ENCODE data around the gene TMC5.

TMC5 gene

DNA sequence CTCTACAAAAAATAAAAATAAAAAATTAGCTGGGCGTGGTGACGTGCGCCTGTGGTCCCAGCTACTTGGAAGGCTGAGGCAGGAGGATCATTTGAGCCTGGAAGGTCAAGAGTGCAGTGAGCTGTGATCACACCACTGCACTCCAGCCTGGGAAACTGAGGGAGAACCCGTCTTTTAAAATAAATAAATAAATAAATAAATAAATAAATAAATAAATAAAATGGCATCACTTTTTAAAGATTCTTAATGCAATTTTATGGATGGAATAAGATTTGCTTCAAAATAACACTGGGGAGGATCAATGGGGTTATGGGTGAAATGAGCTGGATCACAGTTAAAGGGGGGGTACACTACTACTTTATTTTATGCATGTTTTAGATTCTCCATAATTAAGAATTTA, 89.3 kb downstream of the TMC5 start:
- no peak for DNase-seq (ENCODE audit: low read depth)

DNA sequence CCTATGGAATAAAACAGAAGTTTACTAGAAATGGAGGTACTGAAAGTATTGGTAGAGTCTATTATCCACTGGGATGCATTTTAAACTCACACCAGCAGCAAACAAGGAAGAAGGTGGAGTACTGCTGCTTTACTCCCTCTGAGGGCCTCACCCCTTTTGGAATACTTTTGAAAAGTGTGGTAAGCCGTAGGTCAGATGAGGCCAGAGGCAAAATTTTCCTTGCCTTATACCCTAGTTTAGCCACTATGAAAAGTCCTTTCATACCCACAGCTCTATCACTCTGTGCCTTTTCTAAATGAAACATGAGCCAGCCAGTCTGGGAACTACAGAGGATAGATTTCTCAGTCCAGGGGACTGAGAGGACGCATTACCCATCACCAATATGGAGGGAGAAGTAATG, 90.2 kb downstream of the TMC5 start:
- no peak for DNase-seq (ENCODE audit: low read depth)

DNA sequence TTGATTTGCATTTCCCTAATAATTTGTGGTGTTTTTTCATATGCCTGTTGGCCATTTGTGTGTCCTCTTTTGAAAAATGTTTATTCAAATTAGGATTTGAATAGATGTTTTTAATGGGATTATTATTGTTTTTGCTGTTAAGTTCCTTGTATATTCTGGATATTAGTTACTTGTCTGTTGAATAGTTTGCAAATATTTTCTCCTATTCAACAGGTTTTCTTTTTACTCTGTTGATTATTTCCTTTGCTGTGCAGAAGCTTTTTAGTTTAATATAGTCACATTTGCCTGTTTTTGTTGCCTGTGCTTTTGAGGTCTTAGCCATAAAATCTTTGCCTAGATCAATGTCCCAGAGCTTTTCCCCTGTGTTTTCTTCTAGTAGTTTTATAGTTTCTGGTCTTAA, 94.6 kb downstream of the TMC5 start:
- DNase-seq (ENCODE audit: low read depth): no peak

DNA sequence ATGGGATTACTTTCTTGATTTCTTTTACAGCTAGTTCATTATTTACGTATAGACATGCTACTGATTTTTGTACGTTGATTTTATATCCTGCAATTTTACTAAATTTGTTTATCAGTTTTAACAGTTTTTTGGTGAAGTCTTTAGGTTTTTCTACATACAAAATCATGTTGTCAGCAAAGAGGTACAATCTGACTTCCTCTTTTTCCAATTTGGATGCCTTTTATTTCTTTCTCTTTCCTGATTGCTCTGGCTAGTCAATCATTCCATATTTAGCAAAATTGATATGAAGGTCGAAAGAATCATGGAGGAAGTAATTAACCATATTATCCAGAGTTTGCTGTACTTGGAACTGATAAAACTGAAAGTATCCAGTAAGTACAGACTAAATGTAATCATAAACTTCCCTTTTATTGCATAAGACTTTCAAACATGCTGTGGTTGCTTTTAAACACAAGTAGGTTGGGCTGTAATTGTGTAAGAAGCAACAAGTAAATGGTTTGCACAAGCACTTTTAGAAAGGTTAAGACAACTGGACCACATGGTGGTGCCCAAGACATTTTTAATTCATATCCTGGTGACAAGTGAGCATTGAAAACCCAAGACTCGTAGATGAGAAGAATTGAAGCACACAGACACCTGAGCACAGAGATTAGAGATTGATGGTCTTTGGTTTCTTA, 95.8 kb downstream of the TMC5 start:
- no peak for DNase-seq (ENCODE audit: low read depth)

DNA sequence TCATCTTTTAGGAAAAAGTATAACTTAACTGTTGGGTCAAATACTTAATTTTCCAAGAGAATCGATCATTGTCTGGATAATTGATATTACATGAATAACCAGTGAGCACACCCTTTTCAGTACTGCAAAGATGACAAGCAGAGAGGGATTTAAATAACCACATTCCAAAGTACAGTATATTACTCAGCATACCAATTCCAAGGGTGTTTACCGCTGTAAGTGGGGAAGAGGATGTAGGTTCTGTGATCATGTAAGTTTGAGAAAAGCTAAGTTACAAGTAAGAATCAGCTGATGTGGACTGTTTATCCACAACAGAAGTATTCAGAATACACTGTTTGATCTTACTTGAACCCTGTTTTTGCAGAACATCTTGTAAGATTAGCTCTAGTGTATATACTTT, 98.1 kb downstream of the TMC5 start:
- no peak for DNase-seq (ENCODE audit: low read depth)

DNA sequence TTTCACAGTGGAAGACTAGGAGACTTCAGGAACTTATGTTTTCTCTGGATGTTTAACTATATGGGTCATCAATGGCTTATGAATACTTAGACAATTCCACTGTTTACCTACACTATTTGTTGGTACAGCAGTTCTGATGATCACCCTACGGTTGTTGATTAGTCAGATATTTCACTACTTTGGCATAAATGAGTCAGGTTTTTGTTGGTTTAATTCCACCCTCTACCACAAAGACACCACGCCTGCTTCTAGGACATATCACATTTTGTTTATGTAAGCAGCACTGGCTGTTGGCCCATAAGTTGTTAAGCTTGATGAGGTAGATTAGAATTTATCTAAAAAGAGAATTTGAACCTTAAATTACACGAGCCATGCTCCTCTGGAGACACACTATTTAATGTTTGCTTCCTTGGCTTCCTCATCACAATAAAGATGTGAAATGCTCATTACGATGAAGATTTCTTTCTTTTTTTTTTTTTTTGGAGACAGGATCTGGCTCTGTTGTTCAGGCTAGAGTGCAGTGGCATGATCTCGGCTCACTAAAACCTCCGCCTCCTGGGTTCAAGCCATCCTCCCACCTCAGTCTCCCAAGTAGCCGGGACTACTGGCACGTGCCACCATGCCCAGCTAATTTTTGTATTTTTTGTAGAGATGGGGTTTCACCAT, 99.9 kb downstream of the TMC5 start:
- no peak for DNase-seq (ENCODE audit: low read depth)

DNA sequence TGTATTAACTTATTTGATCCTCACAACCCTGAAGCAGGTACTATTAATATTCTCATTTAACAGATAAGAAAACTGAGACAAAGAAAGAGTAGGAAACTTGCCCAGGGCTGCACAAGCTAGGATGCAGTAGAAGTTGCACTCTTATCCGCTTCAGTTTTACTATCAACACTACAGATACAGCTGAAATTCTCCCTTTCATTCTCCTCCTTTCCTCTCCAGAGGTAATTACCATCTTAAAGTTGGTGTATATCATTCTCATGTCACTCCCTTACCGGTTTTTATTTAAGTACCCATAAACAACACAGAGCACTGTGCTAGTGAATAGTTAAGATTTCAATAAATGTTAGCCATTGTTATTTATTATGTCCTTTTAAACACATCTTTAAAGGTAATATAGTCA, 100.7 kb downstream of the TMC5 start:
- DNase-seq (ENCODE audit: low read depth): no peak

DNA sequence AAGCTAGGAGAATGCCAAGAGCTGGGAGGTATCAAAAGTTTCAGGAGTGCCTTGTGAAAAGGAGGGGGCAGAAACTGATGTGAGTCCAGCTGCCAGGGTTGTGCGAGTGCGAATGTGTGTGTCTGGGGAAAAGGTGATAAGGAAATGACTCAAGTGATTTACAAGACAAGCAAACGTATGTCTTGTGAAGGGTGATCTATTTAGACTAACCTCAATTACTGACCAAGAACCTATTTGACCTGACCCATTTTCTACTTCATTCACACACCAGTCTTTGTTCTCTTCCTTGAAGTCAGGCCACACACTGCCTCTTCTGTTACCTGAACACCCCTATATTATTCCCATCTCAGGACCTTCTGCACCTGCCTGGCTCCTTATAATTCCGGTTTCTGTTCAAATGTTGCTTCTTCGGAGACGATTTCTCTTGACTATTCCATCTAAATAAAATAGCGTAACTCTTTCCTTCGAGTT, 103.2 kb downstream of the TMC5 start:
- no peak for DNase-seq (ENCODE audit: low read depth)

DNA sequence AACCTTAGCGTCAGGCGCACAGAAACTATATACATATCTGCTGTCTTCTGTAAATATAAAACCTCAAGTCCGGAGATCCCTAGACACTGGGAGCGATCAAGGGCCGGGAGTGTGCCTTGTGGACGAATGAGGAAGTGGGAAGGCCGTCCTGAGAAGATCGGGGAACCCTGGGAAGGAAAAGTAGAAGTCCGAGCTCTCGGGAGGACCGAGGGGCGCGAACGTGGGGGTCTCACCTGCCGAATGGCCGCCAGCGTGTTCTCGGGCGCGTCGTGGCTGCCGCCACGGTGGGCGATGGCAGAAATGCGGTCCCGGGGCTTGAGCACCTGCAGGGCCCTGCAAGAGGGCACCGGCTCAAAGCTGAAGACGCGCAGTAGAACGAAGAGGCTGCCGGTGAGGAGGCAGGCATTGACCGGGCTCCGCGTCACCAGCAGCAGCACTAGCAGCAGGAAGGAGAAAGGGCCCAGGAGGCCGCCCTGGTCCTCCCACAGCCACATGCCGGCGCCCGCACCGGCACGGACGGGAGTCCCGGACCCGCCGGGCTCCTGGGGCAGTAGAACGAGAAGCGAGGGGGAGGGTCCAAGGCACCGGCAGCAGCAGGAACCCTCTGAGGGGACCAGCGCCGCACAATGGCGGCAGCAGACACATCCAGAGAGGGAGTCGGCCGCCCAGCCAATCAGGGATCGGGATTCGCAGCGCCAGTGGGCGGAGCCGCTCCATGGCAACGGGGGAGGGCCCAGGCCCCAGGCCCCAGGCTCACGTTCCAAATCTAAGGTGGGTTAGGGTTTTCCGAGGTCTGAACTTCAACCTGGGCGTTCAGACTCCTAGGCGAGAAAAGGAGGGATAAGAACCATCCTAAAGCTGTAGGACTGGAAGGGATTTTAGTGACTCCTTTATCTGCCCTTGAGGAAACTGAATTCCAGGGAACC, 104.1 kb downstream of the TMC5 start, which contains the start of gene GDE1:
Gene GDE1 (minus strand): TSS at position 628 of the 926 bp plus-strand sequence. CDS start 134 bp downstream, at position 494.
- DNase-seq (ENCODE audit: low read depth): peak; percentile 90

DNA sequence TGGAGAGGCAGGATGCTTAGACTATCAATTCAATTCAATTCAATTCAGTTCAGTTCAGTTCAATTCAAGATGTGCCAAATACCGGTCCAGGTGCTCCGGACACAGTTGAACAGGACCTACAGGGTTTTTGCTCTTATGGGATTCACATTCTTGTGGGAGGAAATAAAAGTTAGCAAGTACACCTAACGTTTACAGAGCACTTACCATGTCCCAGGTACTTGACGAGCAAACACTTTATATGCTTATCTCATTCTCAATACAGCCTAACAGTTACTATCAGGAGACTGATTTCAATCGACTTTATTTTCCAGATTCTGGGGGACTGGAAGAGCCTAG, 104.7 kb downstream of the TMC5 start:
- no peak for DNase-seq (ENCODE audit: low read depth)

DNA sequence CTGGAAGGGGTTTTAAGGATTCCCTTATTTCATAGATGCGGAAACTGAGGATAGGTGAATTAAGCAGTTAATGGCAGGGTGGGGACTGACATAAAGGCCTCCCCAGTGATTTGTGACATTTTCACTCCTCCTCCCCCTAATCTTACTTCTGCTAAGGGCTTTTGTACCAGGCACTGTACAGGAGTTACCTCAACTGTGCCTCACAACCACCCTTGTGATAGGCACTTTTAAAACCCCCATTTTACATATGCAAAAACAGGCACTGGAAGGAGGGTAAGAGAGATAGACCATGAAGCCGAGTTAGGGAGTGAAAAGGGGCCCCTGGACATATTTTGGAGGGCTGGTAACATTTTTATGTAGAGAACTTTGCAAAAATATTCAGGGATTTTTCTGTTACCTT, 105.1 kb downstream of the TMC5 start:
- no peak for DNase-seq (ENCODE audit: low read depth)

DNA sequence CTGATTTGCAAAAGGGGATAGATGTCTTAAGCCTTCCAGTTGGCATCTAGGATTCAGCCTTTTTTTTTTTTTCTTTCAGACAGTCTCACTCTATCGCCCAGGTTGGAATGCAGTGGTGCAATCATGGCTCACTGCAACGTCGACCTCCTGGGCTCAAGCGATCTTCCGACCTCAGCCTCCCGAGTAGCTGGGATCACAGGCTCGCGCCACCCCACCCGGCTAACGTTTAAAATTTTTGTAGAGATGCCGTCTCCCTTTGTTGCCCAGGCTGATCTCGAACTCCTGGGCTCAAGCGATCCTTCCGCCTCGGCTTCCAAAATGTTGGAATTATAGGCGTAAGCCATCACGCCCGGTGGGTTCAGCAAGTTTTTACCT, 105.5 kb downstream of the TMC5 start:
- no peak for DNase-seq (ENCODE audit: low read depth)

DNA sequence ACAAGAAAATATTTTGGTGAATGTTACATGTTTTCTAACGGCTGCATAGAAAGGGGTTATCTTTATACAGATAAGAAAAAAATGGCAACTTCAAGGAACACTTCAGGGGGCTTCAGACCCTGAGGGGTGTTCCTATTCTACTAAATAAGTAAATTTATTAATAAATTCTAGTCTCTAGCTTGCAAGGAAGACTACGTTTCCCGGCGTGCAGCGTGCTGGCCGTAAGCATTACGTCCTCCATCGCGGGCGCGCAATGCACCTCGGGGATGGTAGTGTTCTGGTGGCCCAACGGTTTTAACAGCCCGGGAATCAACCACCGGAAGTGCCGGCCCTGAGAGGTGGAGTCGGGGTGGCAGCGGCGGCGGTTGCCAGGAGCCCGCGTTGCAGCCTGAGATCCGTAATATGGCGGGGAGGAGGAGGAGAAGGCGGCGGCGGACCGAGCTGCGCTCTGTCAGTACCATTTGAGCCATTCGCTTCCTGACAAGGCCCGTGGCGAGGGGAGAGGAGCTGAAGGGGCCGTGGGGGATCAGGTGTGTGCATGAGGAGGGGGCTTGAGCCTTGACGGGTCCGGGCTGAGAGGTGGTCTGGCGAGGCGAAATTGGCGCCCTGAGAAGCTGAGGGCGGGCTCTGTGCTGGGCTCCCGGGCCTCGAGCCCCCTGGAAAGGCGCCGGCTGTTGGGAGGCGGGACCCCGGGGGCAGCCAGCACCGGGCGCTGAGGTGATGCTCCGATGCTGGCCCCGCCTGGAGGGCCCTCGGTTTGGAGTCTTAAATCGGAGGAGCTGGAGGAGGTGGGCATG, 106.1 kb downstream of the TMC5 start, which contains the start of gene CCP110:
Gene CCP110 (plus strand): TSS at position 384 of the 797 bp plus-strand sequence. CDS start 3,940 bp downstream, outside the sequence.
- DNase-seq (ENCODE audit: low read depth): peak; percentile 89

DNA sequence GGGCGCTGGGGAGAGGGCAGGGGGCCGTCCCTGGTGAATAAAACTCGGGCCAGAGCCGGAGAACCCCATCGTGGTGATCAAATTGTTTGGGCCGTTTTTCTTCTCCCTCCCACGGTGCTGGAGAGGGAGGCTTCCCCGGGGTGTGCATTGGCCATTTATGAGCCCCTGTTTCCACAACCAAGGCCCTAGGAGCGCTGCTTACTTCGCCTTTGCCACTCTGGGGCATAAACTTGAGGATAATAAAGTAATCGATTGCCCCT, 106.6 kb downstream of the TMC5 start:
- no peak for DNase-seq (ENCODE audit: low read depth)

DNA sequence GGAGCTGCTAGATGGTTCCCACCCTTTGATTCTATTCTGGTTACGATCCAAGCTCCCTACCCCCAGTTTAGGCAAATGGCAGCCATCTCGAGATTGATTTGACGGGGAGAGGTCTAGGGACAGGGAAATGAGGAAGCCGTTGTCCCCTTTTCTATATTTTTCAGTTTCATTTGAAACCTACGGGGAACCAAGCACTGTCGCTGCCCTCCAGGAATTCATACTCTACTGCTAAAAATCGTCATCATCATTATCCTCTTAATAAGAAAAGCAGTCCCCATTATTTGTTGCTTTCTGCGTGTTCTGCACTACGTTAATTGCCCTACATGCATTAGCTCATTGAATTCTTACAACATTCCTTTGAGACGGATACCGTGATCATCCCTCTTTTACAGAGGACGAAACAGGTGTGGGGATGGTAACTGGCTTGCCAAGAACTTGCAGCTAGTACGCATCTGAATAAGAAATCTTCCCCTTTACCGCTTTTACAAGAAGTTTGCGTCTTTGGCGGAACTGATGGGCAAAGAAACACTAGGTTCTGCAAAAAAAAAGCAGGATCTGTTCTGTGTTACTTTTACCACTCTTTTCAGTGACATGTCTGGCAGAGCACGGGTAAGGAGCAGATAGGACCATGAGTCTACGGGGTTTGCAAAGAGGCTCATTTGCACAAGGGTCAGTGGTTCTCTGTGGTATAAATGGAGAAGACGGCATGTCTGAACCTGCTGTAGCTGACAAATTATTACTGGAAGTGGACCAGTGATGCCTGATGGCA, 107.1 kb downstream of the TMC5 start:
- DNase-seq (ENCODE audit: low read depth): no peak

DNA sequence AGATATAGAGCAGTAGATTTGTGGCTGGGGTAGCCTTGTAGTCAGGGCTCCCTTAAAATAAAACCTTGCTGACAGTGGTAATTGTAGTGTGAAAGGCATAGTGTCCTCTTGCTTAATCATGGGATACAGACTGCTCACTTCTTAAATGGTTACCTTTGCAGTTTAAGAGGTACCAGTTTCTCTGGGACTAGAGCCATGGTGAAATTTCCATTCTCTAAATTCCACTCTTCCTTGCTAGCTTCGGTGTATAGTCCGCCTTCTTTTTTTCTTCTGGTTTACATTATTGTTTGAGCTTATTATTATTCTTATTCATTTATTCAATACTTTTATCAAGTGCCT, 107.7 kb downstream of the TMC5 start:
- no peak for DNase-seq (ENCODE audit: low read depth)

DNA sequence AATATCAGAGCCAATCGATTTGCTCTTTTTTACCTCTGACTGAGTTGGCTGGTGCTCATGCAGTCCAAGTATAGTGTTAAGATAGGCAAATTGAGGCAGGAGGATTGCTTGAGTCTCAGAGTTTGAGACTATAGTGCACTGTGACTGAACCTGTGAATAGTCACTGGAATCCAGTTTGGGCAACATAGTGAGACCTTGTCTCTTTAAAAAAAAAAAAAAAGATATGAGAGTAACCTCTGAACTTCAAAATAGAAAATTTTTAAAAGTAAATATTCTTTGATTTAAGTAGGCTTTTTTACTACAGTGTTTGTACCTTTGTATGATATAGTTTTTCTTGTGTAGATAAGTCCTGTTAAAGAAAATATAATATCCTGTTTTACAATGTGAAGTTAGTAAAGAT, 109.5 kb downstream of the TMC5 start:
- no peak for DNase-seq (ENCODE audit: low read depth)

DNA sequence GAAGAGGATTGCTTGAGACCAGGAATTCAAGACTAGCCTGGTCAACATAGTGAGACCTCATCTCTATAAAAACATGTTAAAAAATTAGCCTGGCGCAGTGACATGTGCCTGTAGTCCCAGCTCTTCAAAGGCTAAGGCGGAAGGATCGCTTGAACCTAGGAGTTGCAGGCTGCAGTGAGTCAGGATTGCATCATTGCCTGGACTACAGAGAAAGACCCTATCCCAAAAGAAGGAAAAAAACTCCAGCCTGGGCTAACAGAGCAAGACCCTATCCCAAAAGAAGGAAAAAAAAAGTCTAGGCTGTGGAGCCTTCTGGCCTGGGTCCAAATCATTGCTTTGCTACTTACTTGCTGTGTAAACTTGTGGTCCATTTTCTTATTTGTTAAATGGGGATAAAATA, 111.0 kb downstream of the TMC5 start:
- DNase-seq (ENCODE audit: low read depth): no peak

DNA sequence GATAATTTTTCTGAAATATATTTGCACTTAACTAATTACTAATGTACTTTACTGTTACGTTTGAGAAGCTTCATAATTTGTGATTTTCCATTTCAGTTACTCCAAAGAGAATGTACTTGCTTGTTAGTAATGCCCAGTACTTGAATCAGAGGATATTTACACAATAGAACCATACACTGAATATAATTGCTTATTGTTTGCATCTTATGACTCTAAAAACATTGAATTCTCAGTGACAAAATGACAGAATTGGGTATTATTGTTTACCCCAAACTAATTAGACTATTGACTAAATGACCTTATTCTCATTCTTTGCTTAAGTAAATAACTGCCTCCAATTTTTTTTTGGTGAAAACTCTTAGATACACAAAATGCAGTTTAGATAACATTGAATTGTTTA, 114.9 kb downstream of the TMC5 start:
- no peak for DNase-seq (ENCODE audit: low read depth)

DNA sequence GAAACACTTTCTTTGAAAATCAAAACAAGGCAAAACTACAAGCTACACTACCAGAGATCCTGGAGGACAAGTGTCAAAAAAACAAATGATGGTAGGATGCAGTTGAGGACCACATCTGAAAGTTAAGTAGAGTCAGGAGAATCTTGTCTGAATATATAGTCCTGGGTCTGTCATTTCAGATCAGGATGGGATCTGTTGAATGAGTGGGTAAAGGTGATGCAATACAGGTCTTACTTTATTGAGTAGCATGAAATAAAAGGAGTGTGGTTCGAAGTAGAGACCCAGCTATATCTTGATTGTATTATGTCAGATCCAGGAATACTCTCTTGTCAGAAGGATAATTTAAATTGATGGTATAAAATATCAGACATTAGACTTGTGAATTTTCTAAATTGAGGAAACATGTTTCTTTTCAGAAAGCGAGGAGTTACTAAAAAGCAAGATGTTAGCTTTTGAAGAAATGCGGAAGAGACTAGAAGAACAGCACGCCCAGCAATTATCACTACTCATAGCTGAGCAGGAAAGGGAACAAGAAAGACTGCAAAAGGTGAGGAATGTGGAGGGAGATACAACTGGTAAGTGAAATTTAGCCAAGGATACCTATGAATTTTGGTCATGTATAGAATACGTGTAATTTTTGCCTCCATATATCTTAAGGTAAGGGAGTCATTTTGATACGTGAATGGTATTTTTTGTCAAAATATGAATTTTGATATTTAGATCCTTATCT, 122.7 kb downstream of the TMC5 start:
- DNase-seq (ENCODE audit: low read depth): no peak
